ENCODE data around the gene RAB6A. TPM values are rescaled to one million over a fixed set of nuclear protein-coding genes. Genes with fewer than 3 reads are reported as not detected.
A peak's percentile ranks its signal among the peaks of the same experiment; 100 is the strongest.
"Not testable (repeated sequence)": the region's sequence is repeated elsewhere in the genome, so short reads cannot be mapped to it uniquely, and the experiment has no call there.

The RAB6A gene
- total RNA-seq, 2 donors from 2014 or later, result 63.6 to 73.7 TPM

GRCh38 chr11:73734011-73734410 lies 26.9 kb downstream of the RAB6A start:
- H3K36me3 Mint-ChIP-seq (ENCODE audit: insufficient read depth in 2 of 2); H3K9me3 Mint-ChIP-seq; H3K4me3 Mint-ChIP-seq; DNase-seq; ATAC-seq (replicated peaks in 1 of 2); H3K27ac Mint-ChIP-seq; H3K27me3 Mint-ChIP-seq (ENCODE audit: low read depth): not testable (repeated sequence)
- peaks cover 23% of the 10 kb centered on the region for H3K4me1 Mint-ChIP-seq (ENCODE audit: low read depth)

GRCh38 chr11:73732936-73733335 lies 27.9 kb downstream of the RAB6A start:
- H3K9me3 Mint-ChIP-seq; H3K27ac Mint-ChIP-seq; H3K4me3 Mint-ChIP-seq; ATAC-seq (replicated peaks in 1 of 2); DNase-seq; H3K36me3 Mint-ChIP-seq (ENCODE audit: insufficient read depth in 2 of 2); H3K27me3 Mint-ChIP-seq (ENCODE audit: low read depth): not testable (repeated sequence)
- H3K4me1 Mint-ChIP-seq (ENCODE audit: low read depth), result peaks cover 33% of the 10 kb centered on the region

- ATAC-seq (replicated peaks in 1 of 2) (no peak), DNase-seq (peak in 1 of 2 donors; percentile 5)
- Mint-ChIP-seq H3K4me3 (no peak overlapping the region), H3K4me1 (ENCODE audit: low read depth) (peaks cover 29% of the 10 kb centered on the region), H3K9me3 (no peaks in the 10 kb centered on the region), H3K27ac (peak overlapping the region; percentile 82), H3K36me3 (ENCODE audit: insufficient read depth in 2 of 2) (peaks cover 7 to 16% of the 10 kb centered on the region in 2 donors), H3K27me3 (ENCODE audit: low read depth) (no peaks in the 10 kb centered on the region)
Observed at GRCh38 chr11:73729594-73730206, 31.2 kb downstream of the RAB6A start.

- no peaks in the 10 kb centered on the region for H3K27me3 Mint-ChIP-seq (ENCODE audit: low read depth)
- H3K4me1 Mint-ChIP-seq (ENCODE audit: low read depth), result peaks cover 30% of the 10 kb centered on the region
- DNase-seq, result no peak
- ATAC-seq (replicated peaks in 1 of 2), result no peak
- H3K27ac Mint-ChIP-seq, result no peak overlapping the region
- no peak overlapping the region for H3K4me3 Mint-ChIP-seq
- peaks cover 7 to 17% of the 10 kb centered on the region in 2 donors for H3K36me3 Mint-ChIP-seq (ENCODE audit: insufficient read depth in 2 of 2)
- H3K9me3 Mint-ChIP-seq, result no peaks in the 10 kb centered on the region
Observed at GRCh38 chr11:73728000-73728399, 32.9 kb downstream of the RAB6A start.

- ATAC-seq (replicated peaks in 1 of 2) (no peak), DNase-seq (no peak)
- Mint-ChIP-seq H3K36me3 (ENCODE audit: insufficient read depth in 2 of 2) (peaks cover 8 to 19% of the 10 kb centered on the region in 2 donors), H3K27me3 (ENCODE audit: low read depth) (no peaks in the 10 kb centered on the region), H3K9me3 (no peaks in the 10 kb centered on the region), H3K27ac (no peak overlapping the region), H3K4me3 (no peak overlapping the region), H3K4me1 (ENCODE audit: low read depth) (peaks cover 30% of the 10 kb centered on the region)
Observed at GRCh38 chr11:73726825-73727224, 34.0 kb downstream of the RAB6A start.

- DNase-seq (no peak), ATAC-seq (replicated peaks in 1 of 2) (no peak)
- H3K27me3 Mint-ChIP-seq (ENCODE audit: low read depth), result no peaks in the 10 kb centered on the region
- no peak overlapping the region for H3K4me3 Mint-ChIP-seq
- peaks cover 9% of the 10 kb centered on the region for H3K4me1 Mint-ChIP-seq (ENCODE audit: low read depth)
- no peaks in the 10 kb centered on the region for H3K9me3 Mint-ChIP-seq
- H3K36me3 Mint-ChIP-seq (ENCODE audit: insufficient read depth in 2 of 2), result peaks cover 2 to 22% of the 10 kb centered on the region in 2 donors
- H3K27ac Mint-ChIP-seq, result no peak overlapping the region
Observed at GRCh38 chr11:73717136-73717535, 43.7 kb downstream of the RAB6A start.

- H3K36me3 Mint-ChIP-seq (ENCODE audit: insufficient read depth in 2 of 2), result peaks cover 0 to 18% of the 10 kb centered on the region in 2 donors
- no peak overlapping the region for H3K4me3 Mint-ChIP-seq
- H3K4me1 Mint-ChIP-seq (ENCODE audit: low read depth), result peaks cover 9% of the 10 kb centered on the region
- DNase-seq, result no peak
- no peaks in the 10 kb centered on the region for H3K9me3 Mint-ChIP-seq
- ATAC-seq (replicated peaks in 1 of 2), result peak in 1 of 2 donors; percentile 63
- H3K27me3 Mint-ChIP-seq (ENCODE audit: low read depth), result no peaks in the 10 kb centered on the region
- peak overlapping the region; percentile 13 for H3K27ac Mint-ChIP-seq
Observed at GRCh38 chr11:73716153-73717056, 44.5 kb downstream of the RAB6A start.

GRCh38 chr11:73715541-73715940 lies 45.3 kb downstream of the RAB6A start:
- Mint-ChIP-seq H3K4me1 (ENCODE audit: low read depth) (peaks cover 9% of the 10 kb centered on the region), H3K27ac (no peak overlapping the region), H3K4me3 (no peak overlapping the region), H3K36me3 (ENCODE audit: insufficient read depth in 2 of 2) (peaks cover 0 to 11% of the 10 kb centered on the region in 2 donors), H3K27me3 (ENCODE audit: low read depth) (no peaks in the 10 kb centered on the region), H3K9me3 (no peaks in the 10 kb centered on the region)
- DNase-seq (no peak), ATAC-seq (replicated peaks in 1 of 2) (no peak)

GRCh38 chr11:73710964-73711363 lies 49.9 kb downstream of the RAB6A start:
- no peak for ATAC-seq (replicated peaks in 1 of 2)
- Mint-ChIP-seq H3K27me3 (ENCODE audit: low read depth) (no peaks in the 10 kb centered on the region), H3K27ac (no peak overlapping the region), H3K9me3 (no peaks in the 10 kb centered on the region), H3K36me3 (ENCODE audit: insufficient read depth in 2 of 2) (peaks cover 0 to 5% of the 10 kb centered on the region in 2 donors), H3K4me1 (ENCODE audit: low read depth) (peaks cover 2% of the 10 kb centered on the region), H3K4me3 (no peak overlapping the region)
- no peak for DNase-seq

GRCh38 chr11:73705053-73705452 lies 55.8 kb downstream of the RAB6A start:
- DNase-seq (no peak), ATAC-seq (replicated peaks in 1 of 2) (no peak)
- H3K27ac Mint-ChIP-seq, result no peak overlapping the region
- H3K27me3 Mint-ChIP-seq (ENCODE audit: low read depth), result no peaks in the 10 kb centered on the region
- no peaks in the 10 kb centered on the region for H3K4me1 Mint-ChIP-seq (ENCODE audit: low read depth)
- peaks cover 4 to 6% of the 10 kb centered on the region in 2 donors for H3K36me3 Mint-ChIP-seq (ENCODE audit: insufficient read depth in 2 of 2)
- no peaks in the 10 kb centered on the region for H3K9me3 Mint-ChIP-seq
- H3K4me3 Mint-ChIP-seq, result no peak overlapping the region

GRCh38 chr11:73693899-73694525 lies 66.9 kb downstream of the RAB6A start:
- Mint-ChIP-seq H3K27me3 (ENCODE audit: low read depth) (no peaks in the 10 kb centered on the region), H3K4me1 (ENCODE audit: low read depth) (no peaks in the 10 kb centered on the region), H3K9me3 (no peaks in the 10 kb centered on the region), H3K36me3 (ENCODE audit: insufficient read depth in 2 of 2) (no peaks in the 10 kb centered on the region), H3K27ac (no peak overlapping the region), H3K4me3 (no peak overlapping the region)
- no peak for ATAC-seq (replicated peaks in 1 of 2)
- no peak for DNase-seq

- H3K27ac Mint-ChIP-seq, result no peak overlapping the region
- DNase-seq, result no peak
- H3K36me3 Mint-ChIP-seq (ENCODE audit: insufficient read depth in 2 of 2), result peaks cover 0 to 7% of the 10 kb centered on the region in 2 donors
- H3K4me3 Mint-ChIP-seq, result no peak overlapping the region
- no peak for ATAC-seq (replicated peaks in 1 of 2)
- no peaks in the 10 kb centered on the region for H3K9me3 Mint-ChIP-seq
- no peaks in the 10 kb centered on the region for H3K27me3 Mint-ChIP-seq (ENCODE audit: low read depth)
- H3K4me1 Mint-ChIP-seq (ENCODE audit: low read depth), result no peaks in the 10 kb centered on the region
Observed at GRCh38 chr11:73680687-73681086, 80.2 kb downstream of the RAB6A start.

GRCh38 chr11:73676552-73676951 lies 84.3 kb downstream of the RAB6A start:
- not testable (repeated sequence) for DNase-seq; H3K36me3 Mint-ChIP-seq (ENCODE audit: insufficient read depth in 2 of 2); H3K4me1 Mint-ChIP-seq (ENCODE audit: low read depth); H3K27ac Mint-ChIP-seq; ATAC-seq (replicated peaks in 1 of 2); H3K9me3 Mint-ChIP-seq; H3K4me3 Mint-ChIP-seq; H3K27me3 Mint-ChIP-seq (ENCODE audit: low read depth)
